Stimulated activated CD8-positive, alpha-beta memory T cell treated with anti-CD3 and anti-CD28 coated beads, Interleukin-12 subunit alpha, Interleukin-12 subunit beta, amount 100 ng/mL, for 4 hours (primary cell): ENCODE data around the gene ZNF679.
A peak's percentile ranks its signal among the peaks of the same experiment; 100 is the strongest.
"Not testable (repeated sequence)": the region's sequence is repeated elsewhere in the genome, so short reads cannot be mapped to it uniquely, and the experiment has no call there.

Source experiments
- DNase-seq: peaks from one replicate; pipeline ENCODE4 v3.0.0-alpha.2; 2020; ENCODE audit warnings: low read depth

ZNF679 gene

GRCh38 chr7:64228174-64228573 is at the start of gene ZNF679:
ZNF679 (plus strand) TSS chr7:64228474; CDS start chr7:64249118, 20,644 bp downstream.
- not testable (repeated sequence) for DNase-seq

- DNase-seq, result no peak
Observed at GRCh38 chr7:64180989-64181388, 47.3 kb upstream of the ZNF679 start.

DNA sequence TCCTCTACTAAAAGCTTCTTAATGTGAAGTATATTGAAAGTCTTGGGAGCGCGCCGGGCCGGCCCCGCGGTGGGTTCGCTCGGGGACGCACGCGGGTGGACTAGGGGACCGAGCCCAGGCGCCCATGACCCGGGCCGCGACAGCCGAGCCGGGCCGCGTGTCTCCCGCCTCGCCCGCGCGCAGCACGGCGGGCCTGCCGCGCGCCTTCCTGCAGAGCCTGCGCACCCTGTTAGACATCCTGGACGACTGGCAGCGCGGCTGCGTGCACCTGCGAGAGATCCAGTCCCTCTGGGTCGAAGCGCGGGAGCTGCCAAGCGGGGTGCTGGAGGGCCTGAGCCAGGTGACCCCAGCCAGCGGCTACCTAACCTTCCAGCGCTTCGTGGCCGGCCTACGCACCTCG is 46.7 kb upstream of the ZNF679 start:
- DNase-seq, result no peak

DNA sequence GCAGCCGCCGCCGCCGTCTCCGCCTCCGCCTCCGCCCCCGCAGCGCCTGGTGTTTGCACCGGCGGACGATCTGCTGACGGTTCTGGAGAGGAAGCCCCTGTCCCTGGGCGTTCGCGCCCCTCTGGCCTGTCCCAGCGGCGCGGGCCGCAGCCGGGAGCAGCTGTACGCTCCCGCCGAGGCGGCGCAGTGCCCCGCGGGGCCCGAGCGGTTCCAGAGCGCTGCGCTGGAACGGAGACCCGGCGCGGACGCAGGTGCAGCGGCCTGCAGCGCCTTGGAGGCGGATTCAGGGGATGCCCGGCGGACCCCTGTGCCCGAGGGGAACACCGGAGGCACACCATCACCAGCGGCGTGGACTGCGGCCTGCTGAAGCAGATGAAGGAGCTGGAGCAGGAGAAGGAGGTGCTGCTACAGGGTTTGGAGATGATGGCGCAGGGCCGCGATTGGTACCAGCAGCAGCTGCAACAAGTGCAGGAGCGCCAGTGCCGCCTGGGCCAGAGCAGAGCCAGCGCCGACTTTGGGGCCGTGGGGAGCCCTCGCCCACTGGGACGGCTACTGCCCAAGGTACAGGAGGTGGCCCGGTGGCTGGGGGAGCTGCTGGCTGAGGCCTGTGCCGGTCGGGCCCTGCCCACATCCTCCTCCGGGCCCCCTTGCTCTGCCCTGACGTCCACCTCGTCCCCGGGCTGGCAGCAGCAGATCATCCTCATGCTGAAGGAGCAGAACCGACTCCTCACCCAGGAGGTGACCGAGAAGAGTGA is 46.1 kb upstream of the ZNF679 start:
- no peak for DNase-seq

- DNase-seq, result no peak
Observed at GRCh38 chr7:64183126-64183742, 45.0 kb upstream of the ZNF679 start.

DNA sequence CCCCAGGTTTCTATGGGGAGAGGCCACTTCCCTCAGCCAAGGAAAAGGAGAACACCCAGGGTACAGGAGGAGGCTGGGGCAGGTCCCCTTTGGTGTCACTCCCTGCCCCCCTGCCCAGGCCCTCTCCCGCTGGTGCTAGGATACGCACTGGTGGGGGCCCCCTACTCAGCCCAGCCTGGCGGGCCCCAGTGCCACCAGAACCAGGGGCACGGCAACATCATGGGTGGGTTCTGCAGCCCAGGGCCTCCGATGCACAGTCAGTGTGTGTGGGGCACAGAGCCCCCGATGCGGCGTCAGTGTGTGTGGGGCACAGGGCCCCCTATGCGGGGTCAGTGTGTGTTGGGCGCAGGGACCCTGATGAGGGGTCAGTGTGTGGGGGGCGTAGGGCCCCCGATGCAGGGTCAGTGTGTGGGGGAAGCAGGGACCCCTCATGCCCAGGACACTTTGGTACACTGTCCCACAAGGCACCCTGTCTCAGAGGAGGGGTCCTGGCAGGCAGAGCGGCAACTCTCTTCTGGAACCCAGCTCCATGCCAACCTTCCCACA is 44.4 kb upstream of the ZNF679 start:
- no peak for DNase-seq

GRCh38 chr7:64184376-64184775 is 43.9 kb upstream of the ZNF679 start:
- no peak for DNase-seq

GRCh38 chr7:64187408-64187807 is 40.9 kb upstream of the ZNF679 start:
- DNase-seq, result no peak

GRCh38 chr7:64192148-64192704 is 36.0 kb upstream of the ZNF679 start:
- no peak for DNase-seq

DNA sequence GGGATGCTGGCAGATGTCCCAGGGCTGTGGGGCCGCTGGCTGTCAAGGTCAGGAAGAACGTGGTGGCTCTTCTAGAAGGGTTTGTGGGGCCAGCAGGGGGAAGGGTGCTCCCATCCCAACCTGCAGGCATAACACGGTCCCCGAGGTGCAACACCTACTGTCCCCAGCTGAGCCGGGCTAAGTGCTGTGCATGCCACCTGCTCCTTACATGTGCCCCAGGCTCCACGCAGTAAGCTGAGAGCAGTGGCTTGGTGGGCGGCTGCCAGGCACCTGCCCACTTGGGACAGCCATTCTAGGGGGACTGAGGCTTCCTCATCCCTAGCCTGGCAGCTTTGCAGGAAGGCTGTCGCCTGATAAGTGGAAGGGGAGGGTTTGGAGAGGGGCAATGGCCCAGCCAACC is 35.5 kb upstream of the ZNF679 start:
- DNase-seq, result no peak

GRCh38 chr7:64206903-64207302 is 21.4 kb upstream of the ZNF679 start, which contains the start of gene ZNF735:
ZNF735 (plus strand) TSS chr7:64207203; CDS start chr7:64207203, 0 bp downstream.
- DNase-seq, result no peak

DNA sequence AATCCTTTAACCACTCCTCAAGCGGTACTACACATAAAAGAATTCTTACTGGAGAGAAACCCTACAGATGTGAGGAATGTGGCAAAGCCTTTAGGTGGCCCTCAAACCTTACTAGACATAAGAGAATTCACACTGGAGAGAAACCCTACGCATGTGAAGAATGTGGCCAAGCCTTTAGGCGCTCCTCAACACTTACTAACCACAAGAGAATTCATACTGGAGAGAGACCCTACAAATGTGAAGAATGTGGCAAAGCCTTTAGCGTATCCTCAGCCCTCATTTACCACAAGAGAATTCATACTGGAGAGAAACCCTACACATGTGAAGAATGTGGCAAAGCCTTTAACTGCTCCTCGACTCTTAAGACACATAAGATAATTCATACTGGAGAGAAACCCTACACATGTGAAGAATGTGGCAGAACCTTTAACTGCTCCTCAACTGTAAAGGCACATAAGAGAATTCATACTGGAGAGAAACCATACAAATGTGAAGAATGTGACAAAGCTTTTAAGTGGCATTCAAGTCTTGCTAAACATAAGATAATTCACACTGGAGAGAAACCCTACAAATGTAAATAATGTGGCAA is 8.5 kb upstream of the ZNF679 start:
- not testable (repeated sequence) for DNase-seq

DNA sequence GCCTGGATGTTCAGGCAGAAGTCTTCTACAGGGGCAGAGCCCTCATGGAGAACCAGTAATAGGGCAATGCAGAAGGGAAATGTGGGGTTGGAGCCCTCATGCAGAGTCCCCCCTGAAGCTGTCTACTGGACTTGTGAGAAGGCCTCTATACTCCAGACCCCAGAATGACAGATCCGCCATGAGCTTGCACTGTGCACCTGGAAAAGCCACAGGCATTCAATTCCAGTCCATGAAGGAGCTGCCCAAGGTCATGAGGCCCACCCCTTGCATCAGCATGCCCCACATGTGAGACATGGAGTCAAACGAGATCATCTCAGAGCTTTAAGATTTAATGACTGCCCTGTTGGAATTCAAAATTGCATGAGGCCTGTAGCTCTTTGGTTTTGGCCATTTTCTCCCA is 4.9 kb upstream of the ZNF679 start:
- no peak for DNase-seq

- no peak for DNase-seq
Observed at GRCh38 chr7:64266341-64266919, 38.2 kb downstream of the ZNF679 start.

DNA sequence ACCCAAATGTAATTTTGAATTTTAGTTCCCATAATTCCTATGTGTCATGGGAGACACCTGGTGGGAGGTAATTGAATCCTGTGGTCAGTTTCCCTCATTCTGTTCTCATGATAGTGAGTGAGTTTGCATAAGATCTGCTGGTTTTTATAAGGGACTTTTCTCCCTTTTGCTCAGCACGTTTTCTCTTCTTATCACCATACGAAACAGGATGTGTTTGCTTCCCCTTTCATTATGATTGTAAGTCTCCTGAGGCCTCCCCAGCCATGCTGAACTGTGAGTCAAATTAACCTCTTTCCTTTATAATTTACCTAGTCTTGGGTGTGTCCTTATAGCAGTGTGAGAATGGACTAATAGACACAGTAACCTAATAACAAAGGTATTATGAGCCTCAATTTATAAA is 49.4 kb downstream of the ZNF679 start:
- no peak for DNase-seq

DNA sequence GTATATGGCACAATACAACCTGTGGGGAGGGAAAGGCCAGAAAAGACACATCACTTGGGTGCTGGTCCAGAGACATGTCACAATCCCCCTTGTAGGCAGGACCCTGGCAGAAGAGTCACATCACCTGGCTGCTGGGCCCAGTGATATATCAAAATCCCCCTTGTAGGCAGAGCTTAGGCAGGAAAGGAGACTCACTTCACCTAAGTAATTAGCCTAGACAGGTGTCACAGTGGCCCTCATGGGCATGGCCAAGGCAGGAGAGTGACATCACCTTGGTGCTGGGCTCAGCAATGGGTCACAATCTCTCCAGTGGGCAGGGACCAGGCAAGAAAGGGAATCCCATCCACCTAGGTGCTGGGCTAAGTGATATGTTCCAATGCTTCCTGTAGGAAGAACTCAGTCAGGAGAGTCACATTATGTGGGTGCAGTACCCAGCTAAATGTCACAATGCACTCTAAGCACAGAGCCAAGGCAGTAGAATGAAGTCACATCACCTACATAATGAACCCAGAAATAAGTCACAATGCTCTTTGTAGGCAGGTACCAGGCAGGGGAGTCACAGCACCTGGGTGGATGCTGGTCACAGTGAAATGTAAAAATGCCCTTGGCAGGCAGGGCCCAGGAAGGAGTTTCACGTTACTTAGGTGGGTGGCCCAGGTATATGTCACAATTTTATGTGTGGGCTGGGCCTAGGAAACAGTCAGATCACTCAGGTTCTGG is 66.6 kb downstream of the ZNF679 start:
- no peak for DNase-seq

DNA sequence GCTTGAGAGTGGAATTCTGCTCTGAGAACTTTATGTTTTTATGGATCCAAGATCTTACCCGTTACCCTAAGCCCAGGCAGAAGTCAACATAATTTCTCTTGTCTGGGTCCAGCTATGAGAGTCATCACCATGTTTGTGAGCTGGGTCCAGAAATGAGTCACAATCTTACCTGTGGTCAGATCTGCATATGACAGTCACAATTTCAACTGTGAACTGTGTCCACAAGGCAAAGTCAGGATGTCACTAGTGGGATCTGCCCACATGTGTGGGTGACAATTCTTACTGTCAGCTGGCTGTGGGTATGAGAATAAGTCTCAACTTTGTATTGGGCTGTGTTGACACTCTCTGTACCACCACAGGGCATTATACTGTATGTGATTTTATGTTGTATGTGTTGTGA is 69.1 kb downstream of the ZNF679 start:
- not testable (repeated sequence) for DNase-seq

GRCh38 chr7:64300641-64301405 is 72.5 kb downstream of the ZNF679 start:
- no peak for DNase-seq

- DNase-seq, result peak; percentile 86
Observed at GRCh38 chr7:64307254-64308015, 79.2 kb downstream of the ZNF679 start.

DNA sequence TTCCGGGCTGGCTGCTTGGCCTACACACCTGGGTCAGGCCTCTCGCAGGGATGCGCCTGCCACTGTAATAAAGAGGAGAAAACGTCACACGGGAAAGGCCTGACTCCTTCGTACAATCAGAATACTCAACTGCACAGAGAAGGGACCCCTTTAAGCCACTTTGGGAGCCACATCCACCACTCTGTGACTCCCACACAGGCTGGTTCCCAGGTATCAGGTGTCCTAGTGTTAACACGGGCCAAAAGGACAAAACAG is 79.7 kb downstream of the ZNF679 start:
- DNase-seq, result no peak
